HG03469 (cell line): ENCODE measurements around the gene CLIC1.
"Not testable (repeated sequence)": the region's sequence is repeated elsewhere in the genome, so short reads cannot be mapped to it uniquely, and the experiment has no call there.

ENCODE experiments used
- ATAC-seq: cut with Tn5 transposase; IDR thresholded peaks from one replicate; pipeline ENCODE4 v1.9.1; 2021; ENCODE audit warnings: mild to moderate bottlenecking, moderate library complexity, moderate number of reproducible peaks; ENCODE audit not compliant: unreplicated experiment

CLIC1 gene

DNA sequence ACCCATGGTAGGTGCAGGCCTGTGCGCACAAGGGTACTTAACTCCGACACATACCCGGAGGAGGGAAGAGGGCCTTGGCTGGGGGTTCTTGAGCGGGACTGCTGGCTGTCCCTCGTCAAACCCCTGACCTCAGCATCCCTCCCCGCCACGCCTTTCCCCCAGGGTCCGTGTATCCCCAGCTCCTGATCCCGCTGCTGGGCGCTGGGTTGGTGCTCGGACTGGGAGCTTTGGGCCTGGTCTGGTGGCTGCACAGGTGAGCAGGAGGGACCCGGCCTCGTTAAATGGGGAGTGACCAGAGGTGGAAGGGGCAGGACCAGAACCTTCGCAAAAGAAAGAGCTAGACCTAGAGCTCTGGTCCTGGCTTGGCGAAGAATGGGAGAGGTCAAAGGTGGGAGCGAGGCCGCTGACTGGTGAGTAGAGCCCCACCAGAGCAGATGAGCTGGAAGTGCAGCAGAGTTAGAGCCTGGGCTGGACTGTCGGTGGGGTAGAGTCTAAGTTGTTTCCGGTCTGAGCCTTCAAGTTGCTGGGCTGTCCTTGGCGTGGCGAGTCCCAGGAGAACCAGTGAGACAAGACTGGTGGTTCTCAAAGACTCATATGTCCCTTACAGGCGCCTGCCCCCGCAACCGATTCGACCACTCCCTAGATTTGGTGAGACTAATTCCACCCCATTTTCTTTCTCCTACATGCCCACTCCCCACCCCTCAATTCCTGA lies 12.2 kb downstream of the CLIC1 start:
- no peak for ATAC-seq

- ATAC-seq: no peak
Observed at GRCh38 chr6:31723245-31723979, 12.9 kb downstream of the CLIC1 start, which contains the start of gene MPIG6B. Gene MPIG6B, plus strand, starts transcription at chr6:31723373. Its CDS starts 11 bp downstream, at chr6:31723384.

DNA sequence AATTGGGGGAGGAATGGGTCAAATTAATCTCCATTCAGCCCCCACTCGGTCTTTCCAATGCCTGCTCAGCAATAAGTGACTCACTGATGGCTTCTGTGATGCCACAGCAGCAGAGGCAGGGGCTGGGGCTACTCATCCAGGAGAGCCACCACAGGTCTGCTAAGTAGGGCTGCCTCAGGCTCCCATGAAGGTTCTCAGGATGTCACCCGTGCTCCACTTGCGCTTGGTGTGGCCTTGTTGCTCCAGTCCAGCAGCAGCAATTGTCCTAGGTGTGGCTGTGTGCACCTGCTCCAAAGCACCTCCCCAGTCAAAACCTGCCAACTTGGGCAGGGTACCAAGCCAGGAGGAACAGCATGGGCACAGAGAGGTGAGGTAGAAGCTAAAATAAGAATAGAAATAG lies 14.2 kb downstream of the CLIC1 start:
- no peak for ATAC-seq

GRCh38 chr6:31721351-31722020 lies 14.8 kb downstream of the CLIC1 start, which contains the start of gene LY6G6C:
Gene LY6G6C, minus strand, starts transcription at chr6:31721746. Its CDS starts 67 bp downstream, at chr6:31721679.
- no peak for ATAC-seq

- no peak for ATAC-seq
Observed at GRCh38 chr6:31720196-31720770, 16.0 kb downstream of the CLIC1 start.

DNA sequence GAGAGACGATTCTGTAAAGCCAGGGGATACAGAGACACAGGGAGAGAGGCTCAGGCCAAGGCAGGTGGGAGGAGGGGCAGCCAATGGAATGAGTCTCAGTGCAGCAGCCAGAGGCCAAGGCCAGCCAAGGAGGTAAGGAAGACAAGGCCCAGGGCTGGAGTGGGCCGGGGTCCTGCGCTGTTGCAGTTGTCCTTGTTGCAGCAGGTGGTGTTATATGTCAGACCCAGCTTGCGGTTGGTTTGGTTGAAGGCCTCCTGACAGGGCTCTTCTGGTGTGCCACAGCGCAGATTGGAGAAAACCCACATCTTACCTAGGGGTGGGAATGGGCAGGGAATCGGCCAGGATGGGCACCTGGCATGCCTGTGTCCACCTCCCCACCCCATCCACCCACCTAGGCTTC lies 17.3 kb downstream of the CLIC1 start:
- ATAC-seq: no peak

- no peak for ATAC-seq
Observed at GRCh38 chr6:31718265-31718664, 18.1 kb downstream of the CLIC1 start.

DNA sequence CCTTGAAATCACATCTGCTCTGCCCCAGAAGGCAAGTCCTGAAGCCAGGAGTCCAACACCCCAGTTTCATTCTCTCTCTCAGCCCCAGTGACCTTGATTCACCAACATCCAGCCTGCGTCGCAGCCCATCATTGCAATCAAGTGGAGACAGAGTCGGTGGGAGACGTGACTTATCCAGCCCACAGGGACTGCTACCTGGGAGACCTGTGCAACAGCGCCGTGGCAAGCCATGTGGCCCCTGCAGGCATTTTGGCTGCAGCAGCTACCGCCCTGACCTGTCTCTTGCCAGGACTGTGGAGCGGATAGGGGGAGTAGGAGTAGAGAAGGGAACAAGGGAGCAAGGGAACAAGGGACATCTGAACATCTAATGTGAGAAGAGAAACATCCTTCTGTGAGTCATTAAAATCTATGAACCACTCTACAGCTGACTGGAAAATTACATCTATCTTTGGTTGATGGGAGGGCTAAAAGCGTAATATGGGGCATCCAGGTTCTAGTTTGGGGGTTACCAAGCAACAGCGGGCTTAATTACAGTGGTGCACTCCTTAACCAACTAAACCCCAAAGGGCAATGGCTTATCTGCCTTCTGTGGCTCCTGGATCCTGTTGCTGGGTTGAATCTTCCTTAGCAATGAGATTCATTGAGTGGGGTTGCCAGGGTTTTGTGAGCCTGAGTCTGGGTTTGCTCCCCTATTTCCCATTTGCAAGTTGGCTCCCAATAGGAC lies 18.7 kb downstream of the CLIC1 start:
- ATAC-seq: no peak

GRCh38 chr6:31715022-31715958 lies 21.0 kb downstream of the CLIC1 start, which contains the start of gene LY6G6D:
Gene LY6G6D, plus strand, starts transcription at chr6:31715348. Its CDS starts 8 bp downstream, at chr6:31715356.
- ATAC-seq: no peak

DNA sequence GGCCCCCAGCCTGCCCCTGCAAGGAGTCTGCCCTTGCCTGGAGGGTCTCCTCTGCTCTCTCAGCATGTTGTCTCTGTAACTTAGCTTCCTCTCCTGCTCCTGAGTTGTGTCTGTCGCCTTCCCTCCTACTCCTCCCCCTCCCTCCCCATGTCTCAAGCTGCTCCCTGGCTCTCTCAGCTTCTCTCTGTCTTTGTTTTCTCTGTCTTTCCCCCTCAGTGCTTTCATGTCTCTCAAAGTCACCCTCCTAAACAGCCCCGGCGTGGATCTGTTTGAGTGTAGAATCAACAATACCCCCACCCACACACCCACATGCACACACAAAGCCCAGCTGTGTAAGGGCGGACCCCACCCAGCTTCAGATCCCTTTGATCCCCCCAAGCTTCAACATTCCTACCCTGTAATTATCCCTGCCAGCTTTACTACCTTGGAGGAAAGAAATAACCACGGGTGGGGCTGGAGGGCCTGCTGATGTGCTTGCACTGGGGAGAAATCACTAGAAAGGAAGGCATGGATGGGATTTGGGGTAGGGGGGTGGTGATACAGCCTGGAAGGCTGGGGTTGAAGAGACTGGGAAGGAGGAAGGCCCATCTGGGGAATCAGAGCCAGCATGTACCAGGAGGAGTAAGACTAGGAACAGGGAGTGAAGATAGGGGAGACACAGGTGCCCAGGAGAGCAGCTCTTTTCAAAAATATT lies 22.2 kb downstream of the CLIC1 start:
- ATAC-seq: no peak

DNA sequence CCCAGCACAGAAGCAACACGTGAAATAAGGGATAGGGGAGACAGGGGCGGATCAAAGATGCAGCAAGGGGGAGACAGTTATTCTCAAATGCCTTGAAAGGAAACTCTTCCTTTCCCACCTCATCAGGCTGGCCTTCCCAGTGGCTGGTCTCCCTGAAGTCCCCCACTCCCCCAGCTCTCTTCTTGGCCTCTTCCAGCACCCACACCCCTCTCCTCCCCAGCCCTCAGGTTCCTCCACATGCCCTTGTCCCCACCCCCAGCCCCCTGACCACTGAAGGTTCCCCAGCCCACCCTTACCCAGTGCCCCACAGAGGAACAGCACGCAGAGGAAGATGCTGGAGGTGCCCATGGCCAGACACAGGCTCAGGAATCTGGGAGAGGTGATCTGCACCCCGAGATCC lies 22.9 kb downstream of the CLIC1 start:
- ATAC-seq: no peak

- no peak for ATAC-seq
Observed at GRCh38 chr6:31712296-31712695, 24.0 kb downstream of the CLIC1 start.

GRCh38 chr6:31711233-31711632 lies 25.1 kb downstream of the CLIC1 start:
- no peak for ATAC-seq

GRCh38 chr6:31710523-31711219 lies 25.7 kb downstream of the CLIC1 start:
- no peak for ATAC-seq

- ATAC-seq: not testable (repeated sequence)
Observed at GRCh38 chr6:31709157-31709556, 27.2 kb downstream of the CLIC1 start.

GRCh38 chr6:31708224-31708623 lies 28.1 kb downstream of the CLIC1 start:
- no peak for ATAC-seq

DNA sequence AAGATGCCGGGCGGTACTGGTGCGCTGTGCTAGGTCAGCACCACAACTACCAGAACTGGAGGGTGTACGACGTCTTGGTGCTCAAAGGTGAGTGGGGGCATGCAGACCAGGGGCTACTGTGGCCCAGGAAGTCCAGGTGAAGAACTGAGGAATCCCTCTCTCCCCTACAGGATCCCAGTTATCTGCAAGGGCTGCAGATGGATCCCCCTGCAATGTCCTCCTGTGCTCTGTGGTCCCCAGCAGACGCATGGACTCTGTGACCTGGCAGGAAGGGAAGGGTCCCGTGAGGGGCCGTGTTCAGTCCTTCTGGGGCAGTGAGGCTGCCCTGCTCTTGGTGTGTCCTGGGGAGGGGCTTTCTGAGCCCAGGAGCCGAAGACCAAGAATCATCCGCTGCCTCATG lies 28.6 kb downstream of the CLIC1 start:
- no peak for ATAC-seq

DNA sequence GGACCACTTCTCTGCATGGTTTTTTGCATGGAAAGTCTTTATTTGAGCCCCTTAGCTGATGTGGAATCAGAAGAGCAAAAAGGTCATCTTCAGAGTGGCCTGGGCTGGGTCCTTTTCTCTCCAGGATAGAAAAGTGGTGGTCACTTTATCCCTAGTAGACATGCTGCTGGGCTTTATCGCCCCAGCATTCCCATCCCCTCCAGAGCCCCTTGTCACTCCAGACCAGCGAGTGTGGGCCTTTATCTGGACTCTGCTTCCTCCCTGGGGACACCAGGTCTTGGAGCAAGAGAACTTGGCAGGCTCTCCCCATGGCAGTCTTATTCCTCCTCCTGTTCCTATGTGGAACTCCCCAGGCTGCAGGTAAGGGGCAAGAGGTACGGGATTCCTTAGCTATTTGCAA lies 29.7 kb downstream of the CLIC1 start, which contains the start of gene LY6G6F:
Gene LY6G6F (plus strand): TSS at position 268 of the 400 bp plus-strand sequence. CDS start 41 bp downstream, at position 309.
- no peak for ATAC-seq
